GM12878 (cell line): ENCODE measurements around the gene SLF2. TPM values are rescaled to one million over a fixed set of nuclear protein-coding genes. Genes with fewer than 3 reads are reported as not detected.

Experiments used
- ATAC-seq: fragments of 200-7000 bp; cut with Tn5 transposase; 3 replicates; pipeline ENCODE4 v1.9.1; 2020; ENCODE audit warnings: mild to moderate bottlenecking, moderate library complexity
- BruUV-seq: library from RNA; stranded (reverse); fragments of 400-500 nt; replicated peaks from 2 replicates; lab custom pipeline; 2021; lab: Mats Ljungman, UMichigan
- CTCF ChIA-PET: fragments of 300-600 bp; sonication (Branson Sonifier 250); formaldehyde crosslinking; extraction: SDS; loops from one replicate; lab custom pipeline; 2021; ENCODE audit warnings: inconsistent platforms; lab: Yijun Ruan, JAX
- POLR2A ChIA-PET: fragments of 350-600 bp; formaldehyde crosslinking; extraction: SDS; loops from one replicate; lab custom pipeline; 2021; ENCODE audit warnings: inconsistent platforms; lab: Charles Lee
- RAD21 ChIA-PET: fragments of 300-600 bp; sonication (Branson Sonifier 250); formaldehyde crosslinking; loops from one replicate; lab custom pipeline; 2023; ENCODE audit warnings: antibody characterized with exemption; ENCODE audit not compliant: unreplicated experiment; lab: Charles Lee
- SMC1A ChIA-PET: fragments of 300-600 bp; sonication (Branson Sonifier 250); formaldehyde crosslinking; loops from one replicate; lab custom pipeline; 2023; ENCODE audit not compliant: unreplicated experiment, uncharacterized antibody; lab: Charles Lee
- DNase-seq: peaks from one replicate; pipeline ENCODE4 v3.0.0-alpha.2; 2011; ENCODE audit warnings: low read depth, low spot score
- FAIRE-seq: peaks from 3 replicates; lab custom pipeline; 2011; peaks lifted over from hg19 to GRCh38; lab: Jason Lieb, UNC
- H2AFZ ChIP-seq: 2 replicates; pipeline ENCODE4 v1.6.0; 2011; ENCODE audit warnings: low read depth, low read length, control low read depth; ENCODE audit not compliant: control insufficient read depth
- H3K27ac ChIP-seq: 2 replicates; pipeline ENCODE4 v1.5.1; 2011; ENCODE audit warnings: control low read depth; ENCODE audit not compliant: control insufficient read depth, insufficient read depth
- H3K27me3 ChIP-seq, 2 experiments: replicated peaks in 1 of 2; 2 replicates each; pipeline versions ENCODE4 v1.6.0 to v1.6.1; 2011; ENCODE audit warnings: low read length in 1 of 2; ENCODE audit not compliant: control insufficient read depth in 2 of 2, insufficient read depth in 2 of 2
- H3K36me3 ChIP-seq, 2 experiments: 2 replicates each; pipeline ENCODE4 v1.5.1; 2011; ENCODE audit warnings: low read length in 1 of 2; ENCODE audit not compliant: control insufficient read depth in 2 of 2, insufficient read depth in 2 of 2
- H3K4me1 ChIP-seq: 2 replicates; pipeline ENCODE4 v1.6.1; 2011; ENCODE audit warnings: mild to moderate bottlenecking, low read length, moderate library complexity, mixed read lengths; ENCODE audit not compliant: control insufficient read depth, insufficient read depth
- H3K4me2 ChIP-seq: 2 replicates; pipeline ENCODE4 v1.6.0; 2011; ENCODE audit warnings: control low read depth; ENCODE audit not compliant: control insufficient read depth, insufficient read depth
- H3K4me3 ChIP-seq: fragments of 200-600 bp; sonication (generic); 2 replicates; pipeline ENCODE4 v1.5.1; 2016
- H3K79me2 ChIP-seq: 2 replicates; pipeline ENCODE4 v1.6.0; 2011; ENCODE audit warnings: low read length; ENCODE audit not compliant: control insufficient read depth, insufficient read depth
- H3K9ac ChIP-seq: 2 replicates; pipeline ENCODE4 v1.8.0; 2011; ENCODE audit warnings: low read length, control low read depth, mixed read lengths; ENCODE audit not compliant: control insufficient read depth, insufficient read depth
- H3K9me3 ChIP-seq: replicated peaks from 3 replicates; pipeline ENCODE4 v1.5.1; 2011; ENCODE audit warnings: mild to moderate bottlenecking, low read length; ENCODE audit not compliant: control insufficient read depth, insufficient read depth
- H4K20me1 ChIP-seq: 2 replicates; pipeline ENCODE4 v1.6.0; 2011; ENCODE audit not compliant: control insufficient read depth, insufficient read depth
- E2F4 ChIP-seq: IDR thresholded peaks from 2 replicates; pipeline ENCODE4 v1.6.1; 2012; ENCODE audit warnings: low read depth, low read length, improper control_type of control experiment
- POU2F2 ChIP-seq: IDR thresholded peaks from 3 replicates; pipeline ENCODE4 v1.6.1; 2011; ENCODE audit warnings: low read depth, mild to moderate bottlenecking, low read length, borderline replicate concordance
- RELB ChIP-seq: fragments of 450-650 bp; IDR thresholded peaks from 2 replicates; pipeline ENCODE4 v1.6.1; 2017; ENCODE audit warnings: low read depth, mild to moderate bottlenecking, moderate library complexity
- YY1 ChIP-seq: IDR thresholded peaks from 2 replicates; pipeline ENCODE4 v1.6.1; 2011; ENCODE audit warnings: low read depth, mild to moderate bottlenecking, low read length
- WGBS: methylation state at CpG from one replicate; pipeline ENCODE4 v1.1.6; 2016; ENCODE audit warnings: low lambda C conversion rate; ENCODE audit not compliant: insufficient replicate concordance, insufficient coverage; ENCODE audit errors: missing lambda C conversion rate; 5-methylcytosine and 5-hydroxymethylcytosine counted together
- in situ Hi-C: fragments of 300-500 bp; cut with MboI; formaldehyde crosslinking; loops from 9 replicates; pipeline ENCODE4 v1.14.3; 2018; ENCODE audit warnings: mixed read lengths
- intact Hi-C: fragments of 100-400 bp; cut with micrococcal nuclease; formaldehyde crosslinking; loops from one replicate; pipeline ENCODE4 v1.14.2; 2022; ENCODE audit not compliant: unreplicated experiment
- polyA plus RNA-seq, 11 experiments: library from polyadenylated mRNA; depleted of rRNA in 4 of 11; unstranded in 6 of 11; stranded (reverse) in 5 of 11; fragments of >200 nt; fragmentation: Nextera tagmentation in 4 of 11; fragmentation: Illumina TruSeq in 1 of 11; extraction: Ambion mirVana in 4 of 11; extraction: Trizol in 1 of 11; gene quantifications; 1 replicate in 1 of 11; 2 replicates in 10 of 11; pipeline versions ENCODE4 v1.2.1 to v1.2.3, GENCODE V29; 2011 to 2016; ENCODE audit warnings: inconsistent platforms in 2 of 11, missing spikeins in 2 of 11, low read depth in 1 of 11
- total RNA-seq, 4 experiments: library from RNA; depleted of rRNA in 3 of 4; stranded (reverse); fragments of >200 nt in 3 of 4; fragmentation: Illumina TruSeq in 1 of 4; extraction: Trizol in 1 of 4; gene quantifications; 2 replicates each; pipeline versions ENCODE4 v1.2.1 to v1.2.3, GENCODE V29; 2013 to 2021

The SLF2 gene
- total and polyA plus RNA-seq, 10 of the 15 experiments (the other 5 are each of a cell fraction or from before 2014, with no cell fraction given) = 3.0 to 25.2 (median 17.9) TPM

GRCh38 chr10:100928039-100928438 is 15.3 kb downstream of the SLF2 start:
- no peaks in the 10 kb centered on the region for H3K27me3 ChIP-seq
- no peak overlapping the region for H3K4me2 ChIP-seq
- CTCF ChIA-PET = interaction anchor here (1.2 kb wide), 1 partner anchor 13 kb away, joined by 3 read pairs; no protein-coding TSS in a partner anchor
- no peak overlapping the region for H2AFZ ChIP-seq
- intact Hi-C loops = no loop called here
- no TSS peak for BruUV-seq
- H3K36me3 ChIP-seq = peaks cover 1 to 28% of the 10 kb centered on the region in 2 experiments; a peak in 3 of 4 replicates
- H3K9me3 ChIP-seq = no peaks in the 10 kb centered on the region
- FAIRE-seq = peak; percentile 35
- POLR2A ChIA-PET = interaction anchor here (0.7 kb wide), 1 partner anchor 1321 kb away, joined by 3 read pairs; no protein-coding TSS in a partner anchor
- H4K20me1 ChIP-seq = no peaks in the 10 kb centered on the region
- no peaks in the 10 kb centered on the region for H3K4me1 ChIP-seq
- TF ChIP-seq E2F4 (no peak), RELB (no peak), YY1 (no peak), POU2F2 (no peak)
- H3K79me2 ChIP-seq = no peaks in the 10 kb centered on the region
- DNase-seq = no peak
- in situ Hi-C loops = no loop called here
- H3K9ac ChIP-seq = no peak overlapping the region
- RAD21 ChIA-PET = no interaction called here
- H3K27ac ChIP-seq = no peak overlapping the region
- no peak for ATAC-seq
- 75% methylated on average over 1 of the region's 1 CpG for WGBS
- SMC1A ChIA-PET = interaction anchor here (0.9 to 1.3 kb wide), 2 partner anchors 22 to 34 kb away, joined by 3 read pairs; no protein-coding TSS in a partner anchor
- H3K4me3 ChIP-seq = no peak overlapping the region
